GM23338 (cell line): ENCODE data around the gene CCNY.

Experiments used
- CREB1 ChIP-seq: fragments of 250-450 bp; sonication (Bioruptor Pico); IDR thresholded peaks from 2 replicates; pipeline ENCODE4 v1.5.0; 2020; ENCODE audit warnings: low read depth, mild to moderate bottlenecking, moderate library complexity
- CTCF ChIP-seq, 2 experiments: fragments of 200-600 bp in 1 of 2; sonication (generic) in 1 of 2; conservative IDR thresholded peaks; 2 replicates each; pipeline versions ENCODE4 v1.5.1 to v1.6.1; 2016 to 2017; ENCODE audit warnings: antibody characterized with exemption in 2 of 2, low read depth in 2 of 2, mild to moderate bottlenecking in 2 of 2, moderate library complexity in 1 of 2
- EZH2 ChIP-seq: fragments of 200-600 bp; sonication (generic); IDR thresholded peaks from one replicate; pipeline ENCODE4 v1.8.0; 2017; ENCODE audit warnings: antibody characterized with exemption, mild to moderate bottlenecking, low read depth; ENCODE audit not compliant: unreplicated experiment
- EZH2phosphoT487 ChIP-seq: fragments of 200-600 bp; sonication (generic); IDR thresholded peaks from one replicate; pipeline ENCODE4 v1.8.1; 2018; ENCODE audit warnings: antibody characterized with exemption; ENCODE audit not compliant: unreplicated experiment
- JUNB ChIP-seq: IDR thresholded peaks from one replicate; pipeline ENCODE4 v1.6.1; 2016; ENCODE audit warnings: antibody characterized with exemption; ENCODE audit not compliant: unreplicated experiment
- POLR2AphosphoS5 ChIP-seq: IDR thresholded peaks from 2 replicates; pipeline ENCODE4 v1.6.1; 2016; ENCODE audit warnings: antibody characterized with exemption, low read depth
- TF ChIP-seq, protein P1 (sequence below): IDR thresholded peaks from 2 replicates; pipeline ENCODE4 v1.6.1; 2016; ENCODE audit warnings: antibody characterized with exemption

DNA sequence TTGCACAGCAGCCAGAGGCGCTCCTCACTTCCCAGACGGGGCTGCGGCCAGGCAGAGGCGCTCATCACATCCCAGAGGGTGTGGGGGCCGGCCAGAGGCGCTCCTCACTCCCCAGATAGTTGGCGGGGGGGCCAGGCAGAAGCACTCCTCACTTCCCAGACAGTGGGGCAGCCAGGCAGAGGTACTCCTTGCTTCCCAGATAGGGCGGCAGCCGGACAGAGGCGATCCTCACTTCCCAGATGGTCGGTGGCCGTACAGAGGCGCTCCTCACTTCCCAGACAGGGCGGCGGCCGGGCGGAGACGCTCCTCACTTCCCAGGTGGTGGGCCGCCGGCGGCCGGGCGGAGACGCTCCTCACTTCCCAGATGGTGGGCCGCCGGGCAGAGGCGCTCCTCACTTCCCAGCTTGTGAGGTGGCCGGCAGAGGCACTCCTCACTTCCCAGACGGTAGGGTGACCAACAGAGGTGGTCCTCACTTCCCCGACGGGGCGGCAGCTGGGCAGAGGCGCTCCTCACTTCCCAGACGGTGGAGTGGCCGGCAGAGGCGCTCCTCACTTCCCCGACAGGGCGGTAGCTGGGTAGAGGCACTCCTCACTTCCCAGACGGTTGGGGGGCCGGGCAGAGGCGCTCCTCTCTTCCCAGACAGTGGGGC lies 26.5 kb downstream of the CCNY start:
- TF ChIP-seq CTCF (conservative IDR thresholded peaks at IDR 0.05; ENCODE audit: low read depth in 2 of 2): 0 out of 4 replicates have a peak, but pooled peaks of 1 of the 2 experiments have one; percentile 2
- TF ChIP-seq, protein P1, sequence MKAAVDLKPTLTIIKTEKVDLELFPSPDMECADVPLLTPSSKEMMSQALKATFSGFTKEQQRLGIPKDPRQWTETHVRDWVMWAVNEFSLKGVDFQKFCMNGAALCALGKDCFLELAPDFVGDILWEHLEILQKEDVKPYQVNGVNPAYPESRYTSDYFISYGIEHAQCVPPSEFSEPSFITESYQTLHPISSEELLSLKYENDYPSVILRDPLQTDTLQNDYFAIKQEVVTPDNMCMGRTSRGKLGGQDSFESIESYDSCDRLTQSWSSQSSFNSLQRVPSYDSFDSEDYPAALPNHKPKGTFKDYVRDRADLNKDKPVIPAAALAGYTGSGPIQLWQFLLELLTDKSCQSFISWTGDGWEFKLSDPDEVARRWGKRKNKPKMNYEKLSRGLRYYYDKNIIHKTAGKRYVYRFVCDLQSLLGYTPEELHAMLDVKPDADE: no peak
- no peak for TF ChIP-seq EZH2
- TF ChIP-seq JUNB: no peak
- no peak for TF ChIP-seq POLR2AphosphoS5
- TF ChIP-seq EZH2phosphoT487: no peak
- no peak for TF ChIP-seq CREB1 (CRISPR knock-in tag)
